Activated T-cell treated with anti-CD3 and anti-CD28 coated beads, Interleukin-2, amount 50 U/mL, for 48 hours (primary cell): Measurements from ENCODE around the gene FADS6.
"Not testable (repeated sequence)": the region's sequence is repeated elsewhere in the genome, so short reads cannot be mapped to it uniquely, and the experiment has no call there.

Experiments
- DNase-seq, 2 experiments: peaks; one replicate each; pipeline ENCODE4 v3.0.0-alpha.2; 2020

FADS6 gene

DNA sequence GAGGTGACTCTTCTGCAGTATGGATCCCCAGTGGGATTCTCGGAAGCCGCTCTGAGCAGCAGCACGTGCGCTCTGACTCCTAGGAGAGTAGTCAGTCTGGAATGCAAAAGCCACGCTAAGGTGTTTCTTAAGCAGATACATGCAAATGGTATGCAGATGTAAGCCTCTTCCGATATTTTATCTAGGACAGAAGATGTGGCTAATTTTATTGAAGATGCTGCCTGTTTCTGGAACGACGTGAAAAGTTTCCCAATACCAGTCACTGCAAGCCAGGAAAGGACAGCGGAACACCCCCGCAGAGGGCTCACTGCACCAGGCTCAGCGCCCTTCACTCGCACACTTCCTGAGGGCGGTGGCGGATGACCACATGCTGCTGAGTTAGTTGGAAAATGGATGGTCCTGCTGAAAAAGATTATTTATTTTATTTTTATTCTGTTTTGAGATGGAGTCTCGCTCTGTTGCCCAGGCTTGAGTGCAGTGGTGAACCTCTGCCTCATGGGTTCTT lies 10.1 kb downstream of the FADS6 start:
- no peak for DNase-seq

DNA sequence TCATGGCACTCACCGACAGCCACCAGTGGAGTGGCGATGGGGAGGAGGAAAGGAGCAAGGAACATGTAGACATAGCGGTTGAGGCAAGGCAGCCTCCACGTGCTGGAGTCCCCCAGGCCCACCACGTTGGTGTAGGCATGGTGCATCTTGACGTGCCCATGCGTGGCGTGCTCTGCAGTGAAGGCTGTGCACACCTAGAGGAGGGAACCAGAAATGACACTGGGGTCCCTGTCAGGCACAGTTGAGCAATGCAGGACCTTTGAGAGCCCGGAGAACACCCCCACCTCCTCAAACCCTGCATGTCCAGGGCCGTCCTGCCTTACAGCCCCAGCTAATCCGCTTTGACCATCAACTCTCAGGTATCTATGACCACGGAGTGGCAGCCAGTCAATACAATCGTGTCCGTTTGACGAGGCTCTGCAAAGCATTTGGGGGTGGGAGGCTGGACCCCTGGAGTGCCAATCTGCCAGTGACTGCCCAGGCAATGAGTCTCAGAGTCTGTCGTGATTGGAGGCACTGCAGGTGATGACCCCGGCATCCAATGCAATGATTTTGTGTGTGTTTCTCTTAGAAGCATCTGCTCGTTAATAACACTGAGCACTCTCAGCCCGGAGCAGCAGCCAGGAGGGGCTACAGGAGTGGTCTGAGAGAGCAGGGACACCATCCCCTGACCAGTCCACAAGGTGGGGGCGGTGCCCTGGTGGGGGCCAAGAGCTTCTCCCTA lies 10.8 kb downstream of the FADS6 start:
- DNase-seq = no peak

DNA sequence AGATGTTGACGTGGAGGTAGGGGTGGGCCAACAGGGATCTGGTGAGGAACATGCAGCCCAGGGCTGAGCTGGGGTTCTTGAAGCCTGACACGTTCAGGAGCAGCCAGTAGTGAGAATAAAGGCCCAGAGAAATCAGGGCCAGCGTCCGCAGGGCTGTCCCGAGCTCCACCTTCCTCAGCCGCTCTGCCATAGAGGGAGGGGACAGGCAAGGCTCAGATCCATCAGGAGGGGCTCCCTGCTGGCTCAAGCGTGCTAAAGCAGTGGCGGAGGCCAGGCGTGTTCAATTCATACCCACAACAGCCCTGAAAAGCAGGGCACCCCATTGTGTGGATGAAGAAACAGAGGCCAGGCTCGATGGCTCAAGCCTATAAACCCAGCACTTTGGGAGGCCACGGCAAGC lies 12.4 kb downstream of the FADS6 start:
- DNase-seq = no peak

DNA sequence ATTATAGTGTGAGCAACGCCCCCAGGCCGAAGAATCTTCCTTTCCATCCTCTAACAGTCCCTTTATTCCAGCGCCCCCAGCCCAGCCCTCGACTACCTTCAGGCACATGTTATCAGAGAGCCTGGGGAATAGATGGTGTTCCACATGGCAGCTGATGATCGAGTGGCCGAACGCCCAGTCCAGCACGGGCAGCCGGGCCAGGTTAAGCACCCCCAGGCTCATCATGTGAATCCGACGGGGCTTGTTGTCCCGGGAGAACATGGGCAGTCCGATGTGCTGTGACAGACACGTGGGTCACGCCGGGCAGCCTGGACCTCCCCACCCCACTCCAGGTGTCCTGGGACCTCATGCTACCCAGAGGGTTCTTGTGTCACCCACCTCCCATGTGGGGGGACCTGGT lies 14.1 kb downstream of the FADS6 start:
- DNase-seq = no peak

DNA sequence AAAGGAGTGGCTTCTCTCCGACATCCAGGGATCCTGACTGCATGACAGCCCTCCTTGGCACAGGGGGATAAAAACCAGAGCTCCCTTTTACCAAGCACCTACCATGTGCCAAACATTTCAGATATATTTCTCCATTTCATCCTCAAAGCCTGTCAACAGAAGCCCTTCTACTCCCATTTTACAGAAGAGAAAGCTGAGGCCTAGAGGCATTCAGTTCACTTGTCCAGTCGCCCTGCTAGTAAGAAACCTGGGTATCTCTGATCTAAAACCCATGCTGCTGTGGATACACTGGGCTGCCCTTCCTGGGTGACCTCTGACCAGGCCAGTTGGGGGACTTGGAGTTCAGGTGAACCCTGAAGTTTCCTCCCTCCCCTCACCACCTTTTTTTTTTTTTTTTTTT lies 14.8 kb downstream of the FADS6 start:
- no peak for DNase-seq

DNA sequence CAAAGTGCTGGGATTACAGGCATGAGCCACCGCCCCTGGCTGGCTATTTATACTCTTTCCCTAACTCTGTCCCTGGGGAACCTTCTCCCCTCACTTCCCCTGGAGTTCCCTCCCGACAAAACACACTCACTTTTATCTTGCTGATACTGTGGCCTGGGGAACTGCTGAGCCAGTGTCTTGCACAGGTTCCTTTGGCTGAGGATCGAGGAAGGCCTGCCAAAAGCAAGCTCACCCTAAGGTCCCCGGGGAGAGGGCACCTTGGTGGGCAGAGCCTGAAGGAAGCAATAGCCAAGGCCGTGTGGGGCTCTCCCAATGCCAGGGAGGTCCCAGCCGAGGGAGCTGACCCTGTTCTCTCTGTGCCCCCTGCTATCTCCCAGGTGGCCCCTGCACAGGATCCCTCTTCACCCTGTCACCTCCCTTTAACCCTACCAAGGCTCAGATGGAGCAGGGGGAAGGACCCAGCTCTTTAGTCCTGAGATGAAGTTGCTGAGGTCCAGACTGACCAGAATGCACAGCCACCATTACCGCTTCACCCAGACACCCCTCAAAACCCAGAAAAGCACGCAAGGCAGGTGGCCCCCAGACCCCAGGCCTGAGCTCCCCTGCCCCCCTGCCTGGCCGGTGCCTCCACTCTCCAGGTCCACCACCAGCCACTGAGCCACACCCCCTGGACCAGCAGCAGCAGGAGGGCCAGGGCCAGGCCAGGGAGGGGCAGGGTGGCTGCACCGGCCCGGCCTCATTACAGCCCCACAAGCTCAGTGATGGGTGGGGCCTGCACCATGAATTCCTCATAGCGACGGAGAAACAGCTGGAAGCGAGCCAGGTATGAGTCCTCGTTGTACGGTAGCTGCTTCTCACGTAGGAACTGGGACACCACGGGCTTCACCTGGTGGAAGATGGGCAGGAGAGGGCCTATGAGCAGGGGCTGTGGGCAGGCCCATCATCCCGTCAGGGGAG lies 15.6 kb downstream of the FADS6 start:
- DNase-seq = no peak

DNA sequence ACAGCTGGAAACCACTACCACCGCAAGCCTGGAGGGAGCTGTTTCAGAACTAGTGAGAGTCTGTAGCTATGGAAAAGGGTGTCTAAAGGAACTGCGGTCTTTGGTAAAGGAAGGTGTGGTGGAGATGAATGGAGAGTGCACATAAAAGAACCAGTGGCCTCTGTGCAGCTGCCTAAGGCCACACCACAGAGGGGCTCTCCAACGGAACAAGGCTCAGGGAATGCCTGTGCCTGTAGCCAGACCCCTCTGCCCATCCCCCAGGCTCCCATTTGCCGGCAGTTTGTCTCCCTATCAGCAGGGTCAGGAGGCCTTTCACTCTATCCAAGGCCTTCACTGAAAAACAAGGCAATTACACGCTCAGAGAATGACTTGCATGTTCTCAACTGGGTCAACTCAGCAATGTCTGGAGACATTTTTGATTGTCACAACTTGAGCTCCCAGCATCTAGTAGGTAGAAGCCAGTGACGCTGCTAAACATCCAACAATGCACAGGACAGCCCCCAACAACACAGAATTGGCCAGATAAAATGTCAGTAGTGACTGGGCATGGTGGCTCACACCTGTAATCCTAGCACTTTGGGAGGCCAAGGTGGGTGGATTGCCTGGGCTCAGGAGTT lies 17.3 kb downstream of the FADS6 start:
- no peak for DNase-seq

DNA sequence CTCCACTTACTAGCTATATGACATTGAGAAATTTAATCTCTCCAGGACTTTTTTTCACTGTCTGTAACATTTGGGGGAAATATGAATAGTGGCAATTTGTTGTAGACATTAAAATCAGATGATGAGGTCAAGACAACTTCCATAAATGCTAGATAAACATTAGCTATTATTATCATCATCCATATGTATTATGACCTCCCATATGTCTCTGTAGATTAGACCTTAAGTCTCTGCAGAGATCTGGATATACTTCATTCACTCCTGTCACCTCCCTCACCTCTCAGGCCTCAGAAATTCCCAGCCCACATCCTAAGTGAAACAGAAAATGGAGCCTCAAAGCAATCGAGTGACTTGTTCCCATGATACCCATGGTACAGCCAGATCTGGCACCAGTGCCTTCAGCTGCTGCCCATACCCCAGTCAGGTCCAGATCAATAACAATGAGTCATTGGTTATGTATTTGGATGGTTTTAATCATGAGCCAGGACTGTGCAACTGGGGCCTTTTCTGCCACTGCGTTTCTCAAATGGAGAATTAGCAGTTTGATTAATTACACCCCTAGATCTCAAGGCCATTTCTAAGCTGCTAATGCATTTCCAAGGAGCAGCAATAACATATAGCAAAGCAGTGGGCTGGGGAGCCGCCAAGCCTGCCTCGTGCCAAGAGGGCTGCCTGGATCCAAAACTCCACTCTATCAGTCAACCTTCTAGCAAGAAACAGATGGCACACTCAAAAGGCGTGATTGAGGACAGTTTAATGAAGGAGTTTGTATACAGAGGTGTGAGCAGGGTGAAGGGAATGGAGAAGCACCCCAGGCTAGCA lies 18.1 kb downstream of the FADS6 start:
- DNase-seq = no peak

DNA sequence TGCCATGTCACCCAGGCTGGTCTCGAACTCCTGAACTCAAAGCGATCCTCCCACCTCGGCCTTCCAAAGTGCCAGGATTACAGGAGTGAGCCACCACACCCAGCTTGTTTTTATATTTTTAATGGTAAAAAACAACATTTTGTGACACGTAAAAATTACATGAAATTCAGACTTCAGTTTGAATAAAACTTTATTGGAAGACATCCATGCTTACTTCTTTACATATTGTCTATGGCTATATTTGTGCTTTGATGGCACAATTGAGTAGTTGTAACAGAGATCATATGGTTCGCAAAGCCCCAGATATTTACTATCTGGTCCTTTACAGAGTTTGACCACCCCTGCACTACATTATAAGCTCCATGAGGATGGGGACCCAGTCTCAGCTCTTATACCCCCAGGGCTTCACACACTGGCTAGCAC lies 18.8 kb downstream of the FADS6 start:
- DNase-seq = no peak

DNA sequence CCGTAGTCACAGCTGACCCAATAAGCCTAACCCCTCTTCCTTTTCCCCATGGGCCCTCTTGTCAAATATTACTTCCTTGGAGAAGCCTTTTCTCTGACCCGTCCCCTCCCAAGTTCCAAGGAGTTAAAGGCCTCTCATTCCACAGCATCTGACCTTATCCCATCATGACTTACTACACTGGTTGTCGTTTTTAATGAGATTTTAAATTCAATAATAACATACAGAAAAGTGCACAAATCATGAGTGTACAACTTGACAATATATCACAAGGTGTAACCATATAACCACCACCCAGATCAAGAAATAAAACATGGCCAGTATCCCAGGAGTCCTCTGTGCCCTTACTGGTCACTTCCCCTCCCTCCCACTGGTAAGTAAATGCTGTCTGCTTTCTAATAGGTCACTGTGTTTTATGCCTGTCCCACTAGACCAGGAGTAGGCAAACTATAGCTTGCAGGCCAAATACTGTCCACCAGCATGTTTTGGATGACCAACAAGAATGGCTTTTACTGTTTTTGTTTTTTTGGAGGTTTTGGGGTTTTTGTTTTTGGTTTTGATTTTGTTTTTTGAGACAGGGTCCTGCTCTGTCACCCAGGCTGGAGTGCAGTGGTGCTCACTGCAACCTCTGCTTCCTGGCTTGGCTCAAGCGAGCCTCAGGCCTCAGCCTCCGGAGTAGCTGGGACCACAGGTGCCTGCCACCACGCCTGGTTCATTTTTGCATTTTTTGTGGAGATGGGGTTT lies 19.4 kb downstream of the FADS6 start:
- no peak for DNase-seq

DNA sequence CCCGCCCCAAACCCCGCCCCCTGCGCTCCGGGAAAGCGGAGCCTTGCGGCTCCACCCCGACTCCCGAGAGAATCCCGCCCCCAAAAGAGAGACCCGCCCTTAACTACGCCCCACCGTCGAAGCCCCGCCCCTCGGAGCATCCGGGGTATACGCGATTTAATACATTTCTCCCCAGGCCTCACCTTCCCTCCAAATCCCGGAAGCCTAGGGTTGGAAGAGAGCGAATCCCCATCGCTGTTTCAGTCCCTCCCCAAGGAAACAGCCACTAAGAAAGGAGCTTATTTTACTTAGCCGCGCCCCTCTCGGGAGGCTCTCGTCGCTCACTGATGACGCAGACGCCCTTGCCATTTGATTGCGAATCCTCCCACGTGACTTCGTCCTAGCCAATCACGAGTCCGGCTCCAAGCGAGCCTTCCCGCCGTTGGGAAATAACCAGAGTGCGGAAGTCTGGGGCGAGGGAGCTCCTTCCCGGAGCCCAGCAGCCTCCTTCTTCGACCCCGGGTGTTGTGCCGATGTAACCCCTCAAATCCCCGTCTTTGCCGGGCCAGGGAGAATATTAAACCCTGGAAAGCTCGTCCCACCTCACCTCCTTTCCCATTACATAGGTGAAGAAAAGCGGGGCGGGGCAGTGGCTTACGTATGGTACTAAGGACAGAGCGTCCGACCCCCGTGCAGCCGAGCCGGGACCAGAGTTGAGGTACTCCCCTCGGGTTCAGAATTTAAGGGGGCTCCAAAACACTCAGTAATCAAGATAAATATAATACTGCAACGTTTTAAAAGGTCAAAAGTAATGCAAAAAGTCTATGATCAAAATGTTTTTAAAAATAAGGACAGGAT lies 20.2 kb downstream of the FADS6 start:
- DNase-seq = peak; percentile 99 to 100

DNA sequence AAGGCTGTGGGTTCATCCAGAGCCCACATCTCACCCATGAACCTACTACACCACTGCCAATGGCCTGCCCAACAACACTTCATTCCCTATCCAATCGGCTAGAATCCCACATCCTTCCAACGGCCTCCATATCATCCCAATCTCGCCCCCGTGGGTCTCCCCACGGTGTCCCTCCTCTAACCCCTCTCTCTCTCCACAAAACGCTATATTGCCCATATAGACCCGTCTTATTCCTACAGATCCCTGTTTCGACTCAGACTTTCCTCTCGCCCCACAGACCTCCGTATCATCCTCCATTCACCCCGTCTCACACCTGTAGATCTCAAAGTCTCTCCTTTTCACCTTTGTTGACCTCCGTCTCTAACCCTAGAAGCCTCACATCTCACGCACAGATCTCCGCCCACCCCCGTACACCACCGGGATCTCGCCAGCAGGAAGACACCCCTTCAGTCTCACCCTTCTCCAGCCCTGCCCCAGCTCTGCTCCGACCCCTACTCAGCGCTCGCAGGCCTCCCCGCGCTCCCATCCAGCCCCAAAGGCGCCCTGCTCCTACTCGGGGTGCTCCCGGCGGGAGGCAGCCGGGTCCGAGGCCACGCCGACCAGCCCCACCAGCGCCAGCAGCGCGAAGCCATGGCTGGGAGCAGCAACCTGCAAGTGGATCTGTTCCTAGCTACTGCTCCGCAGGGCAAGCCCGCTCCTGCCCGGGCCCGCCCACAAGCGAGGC lies 21.0 kb downstream of the FADS6 start, which contains the start of gene FDXR:
FDXR (minus strand) TSS at position 682 of the 724 bp plus-strand sequence; CDS start at position 632, 50 bp downstream.
- no peak for DNase-seq

DNA sequence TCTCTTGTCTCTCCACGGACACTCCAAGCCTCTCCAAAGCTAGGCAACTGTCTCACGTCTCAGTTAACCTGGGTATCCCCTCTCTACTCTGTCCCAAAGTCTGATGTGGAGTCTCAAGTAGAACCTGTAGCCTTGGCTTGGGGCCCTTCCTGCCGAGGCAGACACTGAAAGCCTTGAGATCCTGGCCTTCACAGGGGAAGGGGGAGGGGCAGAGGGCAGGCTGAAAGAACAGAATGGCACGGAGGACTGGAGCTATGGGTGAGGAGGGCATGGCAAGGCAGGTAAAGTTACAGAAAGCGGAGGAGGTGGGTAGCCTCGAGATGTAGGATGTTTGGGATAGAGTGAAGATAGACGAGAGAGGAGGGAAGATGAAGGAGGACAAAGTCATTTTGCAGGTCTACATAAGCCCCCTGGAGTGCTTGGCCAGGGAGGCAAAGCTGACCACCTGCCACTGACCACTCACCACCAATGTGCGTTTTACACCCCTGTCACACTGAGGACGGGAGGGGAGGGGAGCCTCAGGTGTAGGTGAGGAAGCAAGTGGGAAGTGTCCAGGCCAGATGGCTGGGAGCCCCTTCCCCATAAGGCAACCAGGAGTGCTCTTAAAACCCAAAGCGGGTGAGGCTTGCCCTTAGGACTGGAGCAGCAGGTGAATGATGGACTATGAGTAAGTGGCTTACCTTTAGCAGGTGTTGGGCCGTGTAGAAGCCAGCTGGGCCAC lies 21.9 kb downstream of the FADS6 start:
- no peak for DNase-seq

DNA sequence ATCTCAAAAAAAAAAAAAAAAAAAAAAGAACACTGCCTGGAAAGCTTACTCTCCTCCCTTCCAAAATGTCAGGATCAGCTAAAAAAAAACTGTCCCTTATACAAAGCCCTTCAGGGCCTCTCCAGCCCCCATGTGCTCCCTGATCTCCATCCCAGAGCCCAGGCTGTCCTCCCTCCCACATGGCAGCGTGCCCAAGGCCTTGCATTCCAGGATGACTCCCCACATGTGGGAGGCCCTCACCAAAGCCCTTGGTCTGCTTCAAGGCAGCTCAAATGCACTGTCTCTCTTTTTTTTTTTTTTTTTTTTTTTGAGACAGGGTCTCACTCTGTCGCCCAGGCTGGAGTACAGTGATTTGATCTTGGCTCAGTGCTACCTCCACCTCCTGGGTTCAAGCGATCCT lies 22.9 kb downstream of the FADS6 start:
- DNase-seq = no peak

DNA sequence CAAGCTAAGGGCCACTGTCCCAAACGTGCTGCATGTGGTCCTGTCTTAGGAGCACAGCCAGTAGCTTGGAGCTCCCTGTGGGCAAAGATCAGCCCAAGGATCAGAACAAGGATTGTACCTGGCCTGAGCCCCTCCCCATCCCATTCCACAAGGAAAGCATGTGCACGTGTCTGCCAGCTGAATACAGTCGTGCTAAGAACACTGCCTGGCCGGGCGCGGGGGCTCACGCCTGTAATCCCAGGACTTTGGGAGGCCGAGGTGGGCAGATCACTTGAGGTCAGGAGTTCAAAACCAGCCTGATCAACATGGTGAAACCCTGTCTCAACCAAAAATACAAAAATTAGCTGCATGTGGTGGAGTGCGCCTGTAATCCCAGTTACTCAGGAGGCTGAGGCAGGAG lies 23.4 kb downstream of the FADS6 start:
- not testable (repeated sequence) for DNase-seq

DNA sequence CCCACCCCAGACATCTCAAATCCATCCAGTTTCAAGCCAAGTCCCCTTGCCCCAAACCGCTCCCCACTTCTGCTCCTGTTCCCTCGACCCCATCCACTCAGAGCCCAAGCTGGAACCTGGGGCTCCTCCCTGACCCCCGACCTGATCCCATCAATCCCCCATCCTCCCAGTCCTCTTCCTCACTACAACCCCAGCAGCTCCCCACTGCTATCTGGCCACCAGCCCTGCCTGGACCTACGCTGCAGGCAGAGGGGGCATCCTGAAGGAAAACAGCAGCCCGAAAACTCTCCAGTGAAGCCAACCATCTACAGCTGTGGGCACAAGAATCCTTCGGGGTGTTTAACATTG lies 24.6 kb downstream of the FADS6 start:
- no peak for DNase-seq

DNA sequence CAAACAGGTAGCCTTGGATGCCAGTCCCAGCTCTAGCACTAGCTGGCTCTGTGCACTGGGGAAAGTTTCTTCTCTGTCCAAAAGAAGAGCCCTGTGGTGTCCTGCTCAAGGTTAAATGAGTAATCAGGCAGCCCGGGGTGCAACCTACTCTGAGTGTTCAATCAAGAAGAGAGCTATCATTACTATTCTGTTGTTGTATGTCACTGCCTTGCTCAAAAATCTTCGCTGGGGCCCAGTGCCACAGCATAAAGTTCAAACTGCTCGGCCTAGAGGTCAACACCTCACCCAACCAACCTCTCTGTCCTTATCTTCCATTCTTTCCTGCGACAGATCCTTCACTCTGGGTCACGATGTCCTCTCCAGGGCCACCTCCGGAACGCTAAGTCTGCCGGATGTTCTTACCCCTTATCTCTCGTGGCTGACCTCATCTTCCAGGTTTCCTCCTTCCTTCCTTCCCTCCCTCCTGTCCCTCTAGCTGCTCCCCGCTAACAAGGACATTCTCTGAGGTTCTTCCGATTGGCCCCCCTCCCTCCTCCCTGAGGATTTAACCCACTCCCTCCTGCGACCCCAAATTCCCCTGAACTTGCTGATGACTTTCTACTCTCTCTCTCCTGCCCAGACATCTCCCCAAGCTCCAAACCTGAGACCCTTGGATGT lies 25.1 kb downstream of the FADS6 start:
- DNase-seq = no peak

DNA sequence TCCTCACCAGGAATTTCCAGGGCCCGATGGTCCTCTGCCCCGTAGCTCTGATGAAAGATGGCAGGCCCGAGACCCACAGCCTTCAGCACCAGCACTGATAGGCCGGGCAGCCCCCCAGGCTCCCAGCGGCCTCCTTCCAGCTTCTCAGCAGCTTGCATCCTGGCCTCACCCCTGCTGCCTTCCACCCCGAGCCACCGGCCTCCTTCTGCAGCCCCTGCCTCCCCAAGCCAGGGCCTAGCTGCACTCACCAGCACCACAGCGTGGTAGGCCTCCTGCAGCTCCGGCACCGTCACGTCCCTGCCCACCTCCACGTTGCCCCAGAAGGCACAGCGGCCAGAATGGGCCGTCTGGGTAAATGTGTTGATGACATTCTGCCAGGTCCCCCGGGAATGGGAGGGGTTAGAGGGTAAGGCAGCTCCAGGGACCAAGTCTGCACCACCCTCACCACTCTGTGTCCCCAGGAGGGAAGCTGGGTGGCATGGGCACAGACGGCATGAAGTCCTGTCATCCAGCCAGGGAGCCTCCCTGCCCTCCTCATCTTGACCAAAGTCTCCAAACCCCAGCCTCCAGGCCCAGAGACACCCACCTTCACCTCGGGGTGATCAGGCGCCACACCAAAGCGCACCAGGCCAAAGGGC lies 27.1 kb downstream of the FADS6 start:
- DNase-seq = no peak
